Measurements from ENCODE around the gene NCCRP1. TPM values are rescaled to one million over a fixed set of nuclear protein-coding genes. Genes with fewer than 3 reads are reported as not detected.

Gene NCCRP1
- polyA plus RNA-seq, 1 of the 3 experiments (the other 2 are of a cell fraction): not detected

DNA sequence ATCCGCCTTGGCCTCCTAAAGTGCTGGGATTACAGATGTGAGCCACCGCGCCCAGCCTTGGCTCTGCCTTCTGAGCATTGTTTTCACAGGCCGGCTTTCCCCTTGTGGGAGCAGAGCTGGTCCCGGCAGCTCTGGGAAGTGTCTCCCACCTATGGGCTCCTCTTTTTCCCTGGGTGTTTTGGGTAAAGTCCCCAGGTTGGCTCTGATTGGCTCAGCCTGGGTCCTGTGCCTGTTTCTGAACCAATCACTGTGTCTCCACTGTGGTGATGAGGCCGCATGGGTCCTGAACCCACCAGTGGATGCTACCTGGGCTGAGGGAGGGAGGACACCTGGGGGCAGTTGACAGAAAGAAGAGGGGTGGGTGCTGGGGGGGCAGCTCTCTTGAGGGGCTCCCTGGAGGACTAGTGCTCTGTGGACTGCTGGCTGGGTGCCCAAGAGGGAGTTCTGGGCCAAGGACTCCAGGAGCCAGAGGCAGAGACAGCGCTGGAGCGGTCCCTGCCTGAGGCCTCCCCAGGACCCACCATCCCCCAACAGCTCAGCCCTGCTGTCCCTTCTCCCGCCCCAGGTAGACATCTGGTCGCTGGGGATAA lies 19.6 kb upstream of the NCCRP1 start:
- no peak for DNase-seq
- Histone ChIP-seq H3K9me3 (no peaks in the 10 kb centered on the region), H3K27ac (ENCODE audit: low read depth in 2 of 2, low read length in 1 of 2) (no peak overlapping the region; a peak in 1 of 4 replicates), H3F3A (replicated peaks; ENCODE audit: insufficient read depth) (no peaks in the 10 kb centered on the region), H3K9me2 (no peaks in the 10 kb centered on the region), H3K27me3 (ENCODE audit: insufficient read depth) (no peaks in the 10 kb centered on the region), H3K79me2 (ENCODE audit: insufficient read depth) (no peaks in the 10 kb centered on the region), H3K9ac (no peak overlapping the region), H3K36me3 (replicated peaks in 1 of 2; ENCODE audit: control insufficient read depth in 1 of 2, insufficient read depth in 2 of 2, low read length in 1 of 2) (peaks cover 4 to 44% of the 10 kb centered on the region in 2 experiments), H3K4me1 (ENCODE audit: control insufficient read depth in 1 of 2, insufficient read depth in 2 of 2, low read depth in 1 of 2, low read length in 1 of 2) (peaks cover 0 to 24% of the 10 kb centered on the region in 2 experiments; a peak in 1 of 4 replicates), H4K20me1 (ENCODE audit: insufficient read depth) (no peaks in the 10 kb centered on the region), H3K4me3 (ENCODE audit: low read depth in 2 of 2, low read length in 1 of 2) (no peak overlapping the region), H2AFZ (ENCODE audit: low read depth) (no peak overlapping the region), H3K4me2 (no peak overlapping the region)
- 100% methylated on average over 3 of the region's 10 CpGs for WGBS (ENCODE audit: low lambda C conversion rate)
- TF ChIP-seq, protein P1, sequence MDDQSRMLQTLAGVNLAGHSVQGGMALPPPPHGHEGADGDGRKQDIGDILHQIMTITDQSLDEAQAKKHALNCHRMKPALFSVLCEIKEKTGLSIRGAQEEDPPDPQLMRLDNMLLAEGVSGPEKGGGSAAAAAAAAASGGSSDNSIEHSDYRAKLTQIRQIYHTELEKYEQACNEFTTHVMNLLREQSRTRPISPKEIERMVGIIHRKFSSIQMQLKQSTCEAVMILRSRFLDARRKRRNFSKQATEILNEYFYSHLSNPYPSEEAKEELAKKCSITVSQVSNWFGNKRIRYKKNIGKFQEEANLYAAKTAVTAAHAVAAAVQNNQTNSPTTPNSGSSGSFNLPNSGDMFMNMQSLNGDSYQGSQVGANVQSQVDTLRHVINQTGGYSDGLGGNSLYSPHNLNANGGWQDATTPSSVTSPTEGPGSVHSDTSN (IDR thresholded peaks at IDR 0.05): no peak
- TF ChIP-seq GABPA (IDR thresholded peaks at IDR 0.05; ENCODE audit: low read depth) (no peak), TAF1 (IDR thresholded peaks at IDR 0.05; ENCODE audit: borderline replicate concordance, low read depth, low read length) (no peak), ELF1 (IDR thresholded peaks at IDR 0.05) (no peak), FOSL2 (IDR thresholded peaks at IDR 0.05; ENCODE audit: borderline replicate concordance, low read depth) (no peak), MEF2A (IDR thresholded peaks at IDR 0.05; ENCODE audit: borderline replicate concordance, low read depth) (no peak)
- TF ChIP-seq, protein P2, sequence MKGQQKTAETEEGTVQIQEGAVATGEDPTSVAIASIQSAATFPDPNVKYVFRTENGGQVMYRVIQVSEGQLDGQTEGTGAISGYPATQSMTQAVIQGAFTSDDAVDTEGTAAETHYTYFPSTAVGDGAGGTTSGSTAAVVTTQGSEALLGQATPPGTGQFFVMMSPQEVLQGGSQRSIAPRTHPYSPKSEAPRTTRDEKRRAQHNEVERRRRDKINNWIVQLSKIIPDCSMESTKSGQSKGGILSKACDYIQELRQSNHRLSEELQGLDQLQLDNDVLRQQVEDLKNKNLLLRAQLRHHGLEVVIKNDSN (IDR thresholded peaks at IDR 0.05; ENCODE audit: borderline replicate concordance, low read depth): no peak
- TF ChIP-seq, protein P3, sequence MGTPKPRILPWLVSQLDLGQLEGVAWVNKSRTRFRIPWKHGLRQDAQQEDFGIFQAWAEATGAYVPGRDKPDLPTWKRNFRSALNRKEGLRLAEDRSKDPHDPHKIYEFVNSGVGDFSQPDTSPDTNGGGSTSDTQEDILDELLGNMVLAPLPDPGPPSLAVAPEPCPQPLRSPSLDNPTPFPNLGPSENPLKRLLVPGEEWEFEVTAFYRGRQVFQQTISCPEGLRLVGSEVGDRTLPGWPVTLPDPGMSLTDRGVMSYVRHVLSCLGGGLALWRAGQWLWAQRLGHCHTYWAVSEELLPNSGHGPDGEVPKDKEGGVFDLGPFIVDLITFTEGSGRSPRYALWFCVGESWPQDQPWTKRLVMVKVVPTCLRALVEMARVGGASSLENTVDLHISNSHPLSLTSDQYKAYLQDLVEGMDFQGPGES (IDR thresholded peaks at IDR 0.05; ENCODE audit: low read depth, low read length): no peak
- POLR2A ChIA-PET: no interaction called here
- CTCF ChIA-PET: interaction anchor here (0.6 to 5.2 kb wide), 5 partner anchors 10 to 234 kb away, joined by 3 to 37 read pairs (median 5); no protein-coding TSS in a partner anchor

DNA sequence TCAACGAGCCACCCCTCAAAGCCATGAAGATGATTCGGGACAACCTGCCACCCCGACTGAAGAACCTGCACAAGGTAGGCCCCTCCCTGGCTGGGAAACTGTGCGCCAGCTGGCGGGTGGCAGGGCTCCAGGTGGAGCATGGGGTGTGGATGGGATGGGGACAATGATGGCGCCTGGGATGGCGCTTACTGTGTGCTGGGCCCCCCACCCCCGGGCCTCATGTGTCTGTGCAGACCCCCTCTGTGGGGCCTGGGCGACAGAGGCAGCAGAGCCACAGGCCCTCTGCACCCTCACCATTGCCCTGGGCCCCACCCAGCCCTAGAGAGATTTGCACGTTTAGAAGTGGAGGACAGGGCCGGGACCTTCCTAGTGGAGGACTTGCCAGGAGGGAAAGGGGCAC lies 19.0 kb upstream of the NCCRP1 start:
- Histone ChIP-seq H3K4me1 (ENCODE audit: control insufficient read depth in 1 of 2, insufficient read depth in 2 of 2, low read depth in 1 of 2, low read length in 1 of 2) (peaks cover 0 to 19% of the 10 kb centered on the region in 2 experiments; a peak in 1 of 4 replicates), H4K20me1 (ENCODE audit: insufficient read depth) (no peaks in the 10 kb centered on the region), H3K36me3 (replicated peaks in 1 of 2; ENCODE audit: control insufficient read depth in 1 of 2, insufficient read depth in 2 of 2, low read length in 1 of 2) (peaks cover 4 to 39% of the 10 kb centered on the region in 2 experiments), H2AFZ (ENCODE audit: low read depth) (no peak overlapping the region), H3K27ac (ENCODE audit: low read depth in 2 of 2, low read length in 1 of 2) (no peak overlapping the region; a peak in 1 of 4 replicates), H3K4me2 (no peak overlapping the region), H3K9ac (no peak overlapping the region), H3K9me3 (no peaks in the 10 kb centered on the region), H3K9me2 (no peaks in the 10 kb centered on the region), H3K27me3 (ENCODE audit: insufficient read depth) (no peaks in the 10 kb centered on the region), H3K4me3 (ENCODE audit: low read depth in 2 of 2, low read length in 1 of 2) (no peak overlapping the region), H3F3A (replicated peaks; ENCODE audit: insufficient read depth) (no peaks in the 10 kb centered on the region), H3K79me2 (ENCODE audit: insufficient read depth) (no peaks in the 10 kb centered on the region)
- no peak for DNase-seq
- POLR2A ChIA-PET: no interaction called here
- WGBS (ENCODE audit: low lambda C conversion rate): 96% methylated on average over 5 of the region's 11 CpGs
- CTCF ChIA-PET: interaction anchor here (0.6 to 5.2 kb wide), 4 partner anchors 10 to 233 kb away, joined by 3 to 37 read pairs (median 6); no protein-coding TSS in a partner anchor
- TF ChIP-seq JUND (IDR thresholded peaks at IDR 0.05) (no peak), FOSL2 (IDR thresholded peaks at IDR 0.05; ENCODE audit: borderline replicate concordance, low read depth) (no peak), CHD2 (IDR thresholded peaks at IDR 0.05; ENCODE audit: low read length, partially characterized antibody) (no peak), EP300 (IDR thresholded peaks at IDR 0.05; ENCODE audit: borderline replicate concordance in 1 of 2, low read depth in 1 of 2, low read length in 1 of 2) (no peak)
- TF ChIP-seq, protein P4, sequence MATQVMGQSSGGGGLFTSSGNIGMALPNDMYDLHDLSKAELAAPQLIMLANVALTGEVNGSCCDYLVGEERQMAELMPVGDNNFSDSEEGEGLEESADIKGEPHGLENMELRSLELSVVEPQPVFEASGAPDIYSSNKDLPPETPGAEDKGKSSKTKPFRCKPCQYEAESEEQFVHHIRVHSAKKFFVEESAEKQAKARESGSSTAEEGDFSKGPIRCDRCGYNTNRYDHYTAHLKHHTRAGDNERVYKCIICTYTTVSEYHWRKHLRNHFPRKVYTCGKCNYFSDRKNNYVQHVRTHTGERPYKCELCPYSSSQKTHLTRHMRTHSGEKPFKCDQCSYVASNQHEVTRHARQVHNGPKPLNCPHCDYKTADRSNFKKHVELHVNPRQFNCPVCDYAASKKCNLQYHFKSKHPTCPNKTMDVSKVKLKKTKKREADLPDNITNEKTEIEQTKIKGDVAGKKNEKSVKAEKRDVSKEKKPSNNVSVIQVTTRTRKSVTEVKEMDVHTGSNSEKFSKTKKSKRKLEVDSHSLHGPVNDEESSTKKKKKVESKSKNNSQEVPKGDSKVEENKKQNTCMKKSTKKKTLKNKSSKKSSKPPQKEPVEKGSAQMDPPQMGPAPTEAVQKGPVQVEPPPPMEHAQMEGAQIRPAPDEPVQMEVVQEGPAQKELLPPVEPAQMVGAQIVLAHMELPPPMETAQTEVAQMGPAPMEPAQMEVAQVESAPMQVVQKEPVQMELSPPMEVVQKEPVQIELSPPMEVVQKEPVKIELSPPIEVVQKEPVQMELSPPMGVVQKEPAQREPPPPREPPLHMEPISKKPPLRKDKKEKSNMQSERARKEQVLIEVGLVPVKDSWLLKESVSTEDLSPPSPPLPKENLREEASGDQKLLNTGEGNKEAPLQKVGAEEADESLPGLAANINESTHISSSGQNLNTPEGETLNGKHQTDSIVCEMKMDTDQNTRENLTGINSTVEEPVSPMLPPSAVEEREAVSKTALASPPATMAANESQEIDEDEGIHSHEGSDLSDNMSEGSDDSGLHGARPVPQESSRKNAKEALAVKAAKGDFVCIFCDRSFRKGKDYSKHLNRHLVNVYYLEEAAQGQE (IDR thresholded peaks at IDR 0.05; ENCODE audit: low read depth, low read length): no peak
- TF ChIP-seq, protein P5, sequence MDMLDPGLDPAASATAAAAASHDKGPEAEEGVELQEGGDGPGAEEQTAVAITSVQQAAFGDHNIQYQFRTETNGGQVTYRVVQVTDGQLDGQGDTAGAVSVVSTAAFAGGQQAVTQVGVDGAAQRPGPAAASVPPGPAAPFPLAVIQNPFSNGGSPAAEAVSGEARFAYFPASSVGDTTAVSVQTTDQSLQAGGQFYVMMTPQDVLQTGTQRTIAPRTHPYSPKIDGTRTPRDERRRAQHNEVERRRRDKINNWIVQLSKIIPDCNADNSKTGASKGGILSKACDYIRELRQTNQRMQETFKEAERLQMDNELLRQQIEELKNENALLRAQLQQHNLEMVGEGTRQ (IDR thresholded peaks at IDR 0.05; ENCODE audit: borderline replicate concordance, low read depth, low read length): no peak
- TF ChIP-seq, protein P3 (IDR thresholded peaks at IDR 0.05; ENCODE audit: low read depth, low read length): no peak
- TF ChIP-seq, protein P6, sequence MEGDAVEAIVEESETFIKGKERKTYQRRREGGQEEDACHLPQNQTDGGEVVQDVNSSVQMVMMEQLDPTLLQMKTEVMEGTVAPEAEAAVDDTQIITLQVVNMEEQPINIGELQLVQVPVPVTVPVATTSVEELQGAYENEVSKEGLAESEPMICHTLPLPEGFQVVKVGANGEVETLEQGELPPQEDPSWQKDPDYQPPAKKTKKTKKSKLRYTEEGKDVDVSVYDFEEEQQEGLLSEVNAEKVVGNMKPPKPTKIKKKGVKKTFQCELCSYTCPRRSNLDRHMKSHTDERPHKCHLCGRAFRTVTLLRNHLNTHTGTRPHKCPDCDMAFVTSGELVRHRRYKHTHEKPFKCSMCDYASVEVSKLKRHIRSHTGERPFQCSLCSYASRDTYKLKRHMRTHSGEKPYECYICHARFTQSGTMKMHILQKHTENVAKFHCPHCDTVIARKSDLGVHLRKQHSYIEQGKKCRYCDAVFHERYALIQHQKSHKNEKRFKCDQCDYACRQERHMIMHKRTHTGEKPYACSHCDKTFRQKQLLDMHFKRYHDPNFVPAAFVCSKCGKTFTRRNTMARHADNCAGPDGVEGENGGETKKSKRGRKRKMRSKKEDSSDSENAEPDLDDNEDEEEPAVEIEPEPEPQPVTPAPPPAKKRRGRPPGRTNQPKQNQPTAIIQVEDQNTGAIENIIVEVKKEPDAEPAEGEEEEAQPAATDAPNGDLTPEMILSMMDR (IDR thresholded peaks at IDR 0.05): no peak
